NK-92 treated with Interleukin-12 subunit alpha and Interleukin-12 subunit beta, amount 100 ng/mL, for 24 hours (cell line): ENCODE results near the gene ZNF384.

Experiments
- DNase-seq: peaks from one replicate; lab custom pipeline; 2025; lab: John Stamatoyannopoulos, UW

The ZNF384 gene

DNA sequence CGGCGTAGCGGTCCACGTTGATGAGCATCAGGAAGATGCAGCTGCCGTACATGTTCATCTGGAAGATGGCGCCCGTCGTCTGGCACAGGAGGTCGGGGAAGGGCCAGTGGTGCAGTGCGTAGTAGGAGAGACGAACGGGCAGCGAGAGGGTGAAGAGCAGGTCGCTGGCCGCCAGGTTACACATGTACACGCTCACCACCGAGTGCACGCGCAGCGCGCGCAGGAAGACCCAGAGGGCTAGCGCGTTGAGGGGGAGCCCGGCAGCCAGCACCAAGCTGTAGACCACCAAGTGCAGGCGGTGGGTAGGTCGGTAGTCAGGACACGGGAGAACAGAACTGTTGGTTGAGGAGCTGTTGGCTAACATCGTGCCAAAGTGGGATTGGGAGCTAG, 68.3 kb downstream of the ZNF384 start:
- no peak for DNase-seq

DNA sequence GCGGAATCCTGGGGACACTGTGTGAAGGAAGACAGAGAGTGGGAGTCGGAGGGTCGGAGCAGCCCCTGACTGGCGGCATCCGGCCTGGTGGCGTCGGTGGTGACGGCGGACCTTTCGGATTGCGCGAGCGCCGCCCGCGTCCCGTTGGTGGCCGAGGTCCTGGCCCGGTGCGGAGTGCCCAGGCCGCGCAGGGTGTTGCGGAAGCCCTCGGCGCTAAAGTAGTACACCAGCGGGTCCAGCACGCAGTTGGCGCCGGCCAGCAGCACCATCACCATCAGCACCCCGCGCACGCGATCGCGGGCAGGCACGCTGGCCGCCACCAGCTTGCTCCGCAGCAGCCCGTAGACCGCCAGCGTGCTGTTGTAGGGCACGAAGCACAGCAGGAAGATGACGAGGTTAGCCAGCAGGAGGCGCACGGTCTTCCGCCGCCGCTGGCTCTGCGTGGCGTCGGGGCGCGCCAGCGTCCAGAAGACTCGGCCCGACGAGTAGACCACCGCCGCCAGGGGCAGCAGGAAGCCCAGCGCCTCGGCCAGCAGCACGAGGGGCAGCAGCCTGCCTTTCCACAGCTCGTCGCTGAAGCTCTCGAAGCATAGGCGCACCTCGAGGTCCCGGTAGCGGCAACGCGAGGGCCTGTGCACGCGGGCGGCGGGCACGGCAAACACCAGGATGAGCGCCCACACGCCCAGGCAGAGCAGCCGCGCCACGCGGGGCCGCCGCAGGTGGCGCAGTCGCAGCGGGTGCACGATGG, 68.9 kb downstream of the ZNF384 start:
- no peak for DNase-seq

GRCh38 chr12:6618483-6619225, 70.5 kb downstream of the ZNF384 start:
- no peak for DNase-seq
